ENCODE data around the gene EIF2S2.

The EIF2S2 gene

GRCh38 chr20:34104059-34104458 is 8.0 kb downstream of the EIF2S2 start:
- Histone ChIP-seq H3K27ac (ENCODE audit: extremely low read depth, low read depth, low read length) (no peak overlapping the region), H3K9me3 (ENCODE audit: control insufficient read depth, insufficient read depth, low read depth, low read length) (no peaks in the 10 kb centered on the region), H3K36me3 (ENCODE audit: control insufficient read depth in 2 of 2, insufficient read depth in 1 of 2, low read length in 2 of 2) (peaks cover 45 to 92% of the 10 kb centered on the region in 2 experiments), H3K4me1 (ENCODE audit: control insufficient read depth, insufficient read depth, low read length) (no peaks in the 10 kb centered on the region), H3K4me3 (ENCODE audit: low read depth, low read length) (no peak overlapping the region)
- ChIA-PET CTCF (interaction anchor here (0.6 to 1.4 kb wide), 2 partner anchors 25 to 267 kb away, joined by 3 to 4 read pairs; no protein-coding TSS in a partner anchor), POLR2A (interaction anchor here (5.5 kb wide), 1 partner anchor 8 kb away, joined by 31 read pairs; the partner anchor contains the start of gene EIF2S2)
- TF ChIP-seq ZNF362 (tag by site-specific recombination; IDR thresholded peaks at IDR 0.05) (no peak), ZNF114 (tag by site-specific recombination; IDR thresholded peaks at IDR 0.05) (no peak)

- H3K4me3 ChIP-seq (ENCODE audit: low read depth, low read length): no peak overlapping the region
- H3K36me3 ChIP-seq (ENCODE audit: control insufficient read depth in 2 of 2, insufficient read depth in 1 of 2, low read length in 2 of 2): peaks cover 56 to 93% of the 10 kb centered on the region in 2 experiments
- H3K27ac ChIP-seq (ENCODE audit: extremely low read depth, low read depth, low read length): no peak overlapping the region
- no peaks in the 10 kb centered on the region for H3K9me3 ChIP-seq (ENCODE audit: control insufficient read depth, insufficient read depth, low read depth, low read length)
- TF ChIP-seq ZNF214 (tag by site-specific recombination; IDR thresholded peaks at IDR 0.05; ENCODE audit: borderline replicate concordance) (no peak), ZNF366 (tag by site-specific recombination; conservative IDR thresholded peaks at IDR 0.05) (no peak), RBAK (tag by site-specific recombination; IDR thresholded peaks at IDR 0.05) (no peak), YY2 (tag by site-specific recombination; IDR thresholded peaks at IDR 0.05) (no peak)
- H3K4me1 ChIP-seq (ENCODE audit: control insufficient read depth, insufficient read depth, low read length): no peaks in the 10 kb centered on the region
- ChIA-PET CTCF (interaction anchor here (0.8 to 1.3 kb wide), 3 partner anchors 9 to 34 kb away, joined by 3 to 6 read pairs (median 4); no protein-coding TSS in a partner anchor), POLR2A (interaction anchor here (5.5 kb wide), 1 partner anchor 10 kb away, joined by 31 read pairs; the partner anchor contains the start of gene EIF2S2)
Measured at GRCh38 chr20:34102342-34102741, 9.7 kb downstream of the EIF2S2 start.

GRCh38 chr20:34100576-34100975 is 11.5 kb downstream of the EIF2S2 start:
- CTCF ChIA-PET: interaction anchor here (0.6 to 1.2 kb wide), 2 partner anchors 148 to 357 kb away, joined by 3 to 4 read pairs; no protein-coding TSS in a partner anchor
- TF ChIP-seq ZBTB26 (tag by site-specific recombination; optimal IDR thresholded peaks at IDR 0.05) (no peak), ZSCAN23 (tag by site-specific recombination; IDR thresholded peaks at IDR 0.05) (no peak), ZNF692 (tag by site-specific recombination; IDR thresholded peaks at IDR 0.05) (no peak), ZNF354C (tag by site-specific recombination; IDR thresholded peaks at IDR 0.05; ENCODE audit: borderline replicate concordance, low read depth) (no peak), ZNF341 (tag by site-specific recombination; IDR thresholded peaks at IDR 0.05; ENCODE audit: low read depth) (no peak), AEBP2 (tag by site-specific recombination; IDR thresholded peaks at IDR 0.05; ENCODE audit: borderline replicate concordance) (no peak), ZNF548 (tag by site-specific recombination; IDR thresholded peaks at IDR 0.05) (no peak), ZNF658 (tag by site-specific recombination; IDR thresholded peaks at IDR 0.05) (no peak), KLF1 (tag by site-specific recombination; IDR thresholded peaks at IDR 0.05) (no peak), PRDM10 (tag by site-specific recombination; IDR thresholded peaks at IDR 0.05) (no peak), ZNF639 (tag by site-specific recombination; IDR thresholded peaks at IDR 0.05) (no peak), ZNF791 (tag by site-specific recombination; IDR thresholded peaks at IDR 0.05) (no peak), ZNF391 (tag by site-specific recombination; IDR thresholded peaks at IDR 0.05; ENCODE audit: borderline replicate concordance, low read depth) (no peak)

More at GRCh38 chr20:34100576-34100975, 11.5 kb downstream of the EIF2S2 start:
- POLR2A ChIA-PET: interaction anchor here (1.1 to 5.5 kb wide), 2 partner anchors 9 to 12 kb away, joined by 4 to 31 read pairs; partner anchors contain the start of gene EIF2S2
- Histone ChIP-seq H3K27ac (ENCODE audit: extremely low read depth, low read depth, low read length) (no peak overlapping the region), H3K9me3 (ENCODE audit: control insufficient read depth, insufficient read depth, low read depth, low read length) (no peaks in the 10 kb centered on the region), H3K4me3 (ENCODE audit: low read depth, low read length) (no peak overlapping the region), H3K36me3 (ENCODE audit: control insufficient read depth in 2 of 2, insufficient read depth in 1 of 2, low read length in 2 of 2) (peaks cover 60 to 99% of the 10 kb centered on the region in 2 experiments), H3K4me1 (ENCODE audit: control insufficient read depth, insufficient read depth, low read length) (no peaks in the 10 kb centered on the region)

All from HEK293 (cell line).